Stomach (tissue), 4 donors: ENCODE measurements around the gene NAIP.
"Not testable (repeated sequence)": the region's sequence is repeated elsewhere in the genome, so short reads cannot be mapped to it uniquely, and the experiment has no call there.

Experiments used
- EP300 ChIP-seq: sonication (generic); formaldehyde crosslinking; IDR thresholded peaks from one replicate; pipeline ENCODE4 v1.6.1; 2017; ENCODE audit warnings: antibody characterized with exemption
- TF ChIP-seq, protein P1 (sequence below), 7 experiments: fragments of 450-650 bp in 4 of 7; fragments of 200-600 bp in 3 of 7; sonication (generic) in 3 of 7; IDR thresholded peaks; one replicate each; pipeline ENCODE4 v1.5.1; 2016 to 2019; ENCODE audit warnings: antibody characterized with exemption in 7 of 7, control low read depth in 2 of 7, mild to moderate bottlenecking in 1 of 7

GRCh38 chr5:71018376-71019005 lies 6.6 kb downstream of the NAIP start:
- TF ChIP-seq, protein P1, sequence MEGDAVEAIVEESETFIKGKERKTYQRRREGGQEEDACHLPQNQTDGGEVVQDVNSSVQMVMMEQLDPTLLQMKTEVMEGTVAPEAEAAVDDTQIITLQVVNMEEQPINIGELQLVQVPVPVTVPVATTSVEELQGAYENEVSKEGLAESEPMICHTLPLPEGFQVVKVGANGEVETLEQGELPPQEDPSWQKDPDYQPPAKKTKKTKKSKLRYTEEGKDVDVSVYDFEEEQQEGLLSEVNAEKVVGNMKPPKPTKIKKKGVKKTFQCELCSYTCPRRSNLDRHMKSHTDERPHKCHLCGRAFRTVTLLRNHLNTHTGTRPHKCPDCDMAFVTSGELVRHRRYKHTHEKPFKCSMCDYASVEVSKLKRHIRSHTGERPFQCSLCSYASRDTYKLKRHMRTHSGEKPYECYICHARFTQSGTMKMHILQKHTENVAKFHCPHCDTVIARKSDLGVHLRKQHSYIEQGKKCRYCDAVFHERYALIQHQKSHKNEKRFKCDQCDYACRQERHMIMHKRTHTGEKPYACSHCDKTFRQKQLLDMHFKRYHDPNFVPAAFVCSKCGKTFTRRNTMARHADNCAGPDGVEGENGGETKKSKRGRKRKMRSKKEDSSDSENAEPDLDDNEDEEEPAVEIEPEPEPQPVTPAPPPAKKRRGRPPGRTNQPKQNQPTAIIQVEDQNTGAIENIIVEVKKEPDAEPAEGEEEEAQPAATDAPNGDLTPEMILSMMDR (IDR thresholded peaks at IDR 0.05) = not testable (repeated sequence)
- TF ChIP-seq EP300 = not testable (repeated sequence)
